C4-2B (cell line): ENCODE data around the gene TCF3.
A peak's percentile ranks its signal among the peaks of the same experiment; 100 is the strongest.
"Not testable (repeated sequence)": the region's sequence is repeated elsewhere in the genome, so short reads cannot be mapped to it uniquely, and the experiment has no call there.

Source experiments
- H3K27ac ChIP-seq: fragments of 450-650 bp; 2 replicates; pipeline ENCODE4 v1.5.1; 2017
- ZFX ChIP-seq: fragments of 450-650 bp; IDR thresholded peaks from 2 replicates; pipeline ENCODE4 v1.6.1; 2017
- TF ChIP-seq, protein P1 (sequence below): fragments of 450-650 bp; conservative IDR thresholded peaks from 2 replicates; pipeline ENCODE4 v1.5.1; 2017; ENCODE audit warnings: mild to moderate bottlenecking

TCF3 gene

DNA sequence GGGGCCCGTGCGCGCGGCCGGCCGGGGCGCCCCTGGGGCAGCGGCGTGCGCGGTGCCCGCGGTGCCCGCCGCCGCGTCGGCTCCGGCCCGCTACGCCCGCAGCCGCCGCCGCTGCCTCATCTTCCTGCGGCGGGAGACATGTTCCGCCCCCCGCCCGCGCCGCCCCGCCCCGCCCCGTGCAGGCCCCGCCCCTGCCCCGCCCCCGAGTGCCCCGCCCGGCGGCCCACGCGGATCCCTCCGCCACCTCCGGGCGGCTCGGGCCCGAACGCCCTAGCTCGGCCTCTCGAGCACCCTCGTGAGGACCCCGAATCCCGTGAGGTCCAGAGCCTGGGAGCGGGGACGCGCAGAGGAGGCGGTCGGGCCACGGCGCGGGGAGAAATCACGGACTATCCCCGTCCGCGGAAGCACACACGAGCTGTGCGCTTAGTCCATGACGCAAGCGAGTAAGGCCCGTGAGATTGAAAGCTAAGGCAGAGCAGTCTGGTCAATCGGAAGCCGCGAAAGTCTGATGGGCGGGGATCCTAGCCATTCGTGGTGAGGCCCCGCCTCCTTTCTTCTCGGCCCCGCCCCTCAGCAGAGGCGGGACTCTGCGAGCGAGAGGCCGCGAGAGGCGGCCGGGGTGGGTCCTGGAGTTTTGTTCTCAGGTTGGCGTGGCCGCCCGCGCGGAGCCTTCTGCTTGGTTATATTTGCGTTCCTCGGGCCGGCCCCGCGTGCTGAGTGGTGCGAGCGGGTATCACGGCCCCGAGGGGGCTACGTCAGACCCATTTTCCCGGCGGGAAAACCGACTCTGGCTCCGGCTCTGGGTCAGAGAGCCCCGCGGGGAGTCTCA, at the start of gene TCF3:
TCF3 (minus strand) TSS at position 145 of the 829 bp plus-strand sequence. CDS start 2,367 bp downstream, outside the sequence.
- peak within 1 kb of the TSS; percentile 95 for H3K27ac ChIP-seq
- TF ChIP-seq ZFX = no peak
- TF ChIP-seq, protein P1, sequence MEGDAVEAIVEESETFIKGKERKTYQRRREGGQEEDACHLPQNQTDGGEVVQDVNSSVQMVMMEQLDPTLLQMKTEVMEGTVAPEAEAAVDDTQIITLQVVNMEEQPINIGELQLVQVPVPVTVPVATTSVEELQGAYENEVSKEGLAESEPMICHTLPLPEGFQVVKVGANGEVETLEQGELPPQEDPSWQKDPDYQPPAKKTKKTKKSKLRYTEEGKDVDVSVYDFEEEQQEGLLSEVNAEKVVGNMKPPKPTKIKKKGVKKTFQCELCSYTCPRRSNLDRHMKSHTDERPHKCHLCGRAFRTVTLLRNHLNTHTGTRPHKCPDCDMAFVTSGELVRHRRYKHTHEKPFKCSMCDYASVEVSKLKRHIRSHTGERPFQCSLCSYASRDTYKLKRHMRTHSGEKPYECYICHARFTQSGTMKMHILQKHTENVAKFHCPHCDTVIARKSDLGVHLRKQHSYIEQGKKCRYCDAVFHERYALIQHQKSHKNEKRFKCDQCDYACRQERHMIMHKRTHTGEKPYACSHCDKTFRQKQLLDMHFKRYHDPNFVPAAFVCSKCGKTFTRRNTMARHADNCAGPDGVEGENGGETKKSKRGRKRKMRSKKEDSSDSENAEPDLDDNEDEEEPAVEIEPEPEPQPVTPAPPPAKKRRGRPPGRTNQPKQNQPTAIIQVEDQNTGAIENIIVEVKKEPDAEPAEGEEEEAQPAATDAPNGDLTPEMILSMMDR = no peak

- no peak overlapping the region for H3K27ac ChIP-seq
- TF ChIP-seq ZFX = no peak
- TF ChIP-seq, protein P1 = no peak
Observed at GRCh38 chr19:1700733-1701663, 48.6 kb upstream of the TCF3 start.

DNA sequence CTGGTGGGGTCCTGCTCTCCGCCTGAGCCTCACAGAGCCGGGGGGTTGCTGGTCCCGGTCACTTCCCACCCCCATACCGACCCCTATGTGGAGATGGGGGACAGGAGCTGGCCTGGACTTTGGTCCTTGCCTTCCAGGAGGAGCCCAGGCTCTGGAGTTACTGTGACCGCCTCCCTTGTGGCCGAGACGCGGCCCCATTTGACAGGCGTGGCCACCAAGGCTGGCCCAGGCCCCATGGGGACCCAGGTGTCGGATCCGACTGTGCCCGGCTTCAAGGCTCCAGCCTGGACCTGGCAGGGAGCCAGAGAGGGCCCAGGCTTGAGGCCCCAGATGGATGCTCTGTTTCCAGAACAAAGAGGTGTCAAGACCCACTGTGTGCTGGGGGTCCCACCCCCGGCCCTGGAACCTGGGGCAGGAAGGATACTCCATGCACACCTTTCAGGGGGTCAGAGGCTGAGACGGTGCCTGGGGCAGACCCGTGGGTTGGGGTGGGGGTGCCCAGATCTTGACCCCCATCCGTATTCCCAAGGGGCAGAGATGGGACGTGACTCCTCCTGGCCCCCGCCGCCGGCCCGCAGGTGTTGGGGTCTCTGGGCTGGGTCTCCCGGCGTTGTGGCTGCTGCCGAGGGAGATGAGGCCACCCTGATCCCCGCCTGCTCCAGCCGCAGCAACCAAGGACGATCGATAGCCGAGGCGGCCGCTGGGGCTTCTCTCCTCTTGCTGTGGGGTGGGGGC, 47.8 kb upstream of the TCF3 start:
- TF ChIP-seq, protein P1 = no peak
- H3K27ac ChIP-seq = no peak overlapping the region

GRCh38 chr19:1699386-1699785, 47.0 kb upstream of the TCF3 start:
- no peak overlapping the region for H3K27ac ChIP-seq
- no peak for TF ChIP-seq ZFX
- TF ChIP-seq, protein P1 = no peak

GRCh38 chr19:1698636-1699035, 46.2 kb upstream of the TCF3 start:
- TF ChIP-seq ZFX = no peak
- TF ChIP-seq, protein P1 = no peak
- no peak overlapping the region for H3K27ac ChIP-seq

DNA sequence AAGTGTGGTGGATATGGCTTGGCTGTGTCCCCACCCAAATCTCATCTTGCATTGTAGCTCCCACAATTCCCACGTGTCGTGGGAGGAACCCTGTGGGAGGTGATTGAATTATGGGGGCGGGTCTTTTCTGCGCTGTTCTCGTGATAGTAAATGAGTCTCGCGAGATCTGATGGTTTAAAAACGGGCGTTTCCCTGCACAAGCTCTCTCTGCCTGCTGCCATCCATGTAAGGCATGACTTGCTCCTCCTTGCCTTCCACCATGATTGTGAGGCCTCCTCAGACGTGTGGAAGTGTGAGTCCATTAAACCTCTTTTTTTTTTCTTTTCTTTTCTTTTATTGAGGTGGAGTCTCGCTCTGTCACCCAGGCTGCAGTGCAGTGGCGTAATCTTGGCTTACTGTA, 43.1 kb upstream of the TCF3 start:
- not testable (repeated sequence) for H3K27ac ChIP-seq

- TF ChIP-seq ZFX = no peak
- TF ChIP-seq, protein P1 = no peak
- no peak overlapping the region for H3K27ac ChIP-seq
Observed at GRCh38 chr19:1691589-1692290, 39.3 kb upstream of the TCF3 start.
